Heart left ventricle (tissue), 16 donors: ENCODE results near the gene RPL29. TPM values are rescaled to one million over a fixed set of nuclear protein-coding genes. Genes with fewer than 3 reads are reported as not detected.

Source experiments
- ATAC-seq, 4 donors: fragments of 200-7000 bp; cut with Tn5 transposase; one replicate each; pipeline ENCODE4 v1.9.1; 2020 to 2022; ENCODE audit warnings: moderate library complexity in 4 of 4, mild to moderate bottlenecking in 3 of 4, moderate number of reproducible peaks in 1 of 4
- DNase-seq, 5 donors: peaks; one replicate each; pipeline ENCODE4 v3.0.0-alpha.2; 2020
- H3K27ac ChIP-seq, 12 donors: fragments of 200-600 bp; sonication (generic) in 4 of 12; one replicate each; pipeline versions ENCODE4 v1.5.0 to v1.8.0; 2016 to 2022; ENCODE audit warnings: mild to moderate bottlenecking in 2 of 12
- H3K27me3 ChIP-seq, 9 donors: fragments of 200-600 bp; sonication (generic) in 2 of 9; one replicate each; pipeline versions ENCODE4 v1.5.1 to v1.8.0; 2016 to 2022; ENCODE audit warnings: mild to moderate bottlenecking in 3 of 9
- H3K36me3 ChIP-seq, 9 donors: fragments of 200-600 bp; sonication (generic) in 2 of 9; one replicate each; pipeline versions ENCODE4 v1.5.0 to v1.8.0; 2018 to 2022; ENCODE audit warnings: mild to moderate bottlenecking in 2 of 9
- H3K4me1 ChIP-seq, 12 donors: fragments of 200-600 bp; sonication (generic) in 4 of 12; one replicate each; pipeline versions ENCODE4 v1.5.0 to v1.8.0; 2016 to 2022; ENCODE audit warnings: mild to moderate bottlenecking in 3 of 12
- H3K4me3 ChIP-seq, 12 donors: fragments of 200-600 bp; sonication (generic) in 4 of 12; one replicate each; pipeline versions ENCODE4 v1.5.0 to v1.8.0; 2017 to 2022; ENCODE audit warnings: mild to moderate bottlenecking in 9 of 12, moderate library complexity in 4 of 12
- H3K9me3 ChIP-seq, 12 donors: fragments of 200-600 bp; sonication (generic) in 4 of 12; one replicate each; pipeline versions ENCODE4 v1.5.0 to v1.8.0; 2016 to 2022; ENCODE audit warnings: mild to moderate bottlenecking in 1 of 12
- CTCF ChIP-seq, 12 donors: fragments of 200-600 bp; sonication (generic) in 4 of 12; IDR thresholded peaks; one replicate each; pipeline versions ENCODE4 v1.5.0 to v1.8.0; 2018 to 2022; ENCODE audit warnings: antibody characterized with exemption in 12 of 12, mild to moderate bottlenecking in 5 of 12
- POLR2A ChIP-seq, 2 donors: fragments of 450-650 bp; IDR thresholded peaks; one replicate each; pipeline ENCODE4 v1.6.1; 2017; ENCODE audit warnings: antibody characterized with exemption in 2 of 2, mild to moderate bottlenecking in 2 of 2, moderate library complexity in 2 of 2
- WGBS, 4 donors: extraction: QIAGEN DNeasy Blood & Tissue Kit in 2 of 4; methylation state at CpG; one replicate each; pipeline versions ENCODE4 v1.1.5 to v1.1.7; 2013 to 2018; 5-methylcytosine and 5-hydroxymethylcytosine counted together
- intact Hi-C, 10 donors: fragments of 100-400 bp; cut with DNase I; formaldehyde crosslinking; loops; one replicate each; pipeline versions ENCODE4 v1.11.1 to v1.14.2; 2022
- polyA plus RNA-seq, 2 donors: library from polyadenylated mRNA; stranded (reverse); fragments of 200-250 nt; gene quantifications; one replicate each; pipeline ENCODE4 v1.2.3, GENCODE V29; 2013
- total RNA-seq, 9 donors: library from RNA; depleted of rRNA in 2 of 9; stranded (reverse); fragments of >200 nt in 2 of 9; fragmentation: NEBNext Ultra II Directional in 3 of 9; extraction: Animal tissue kit (Norgen Biotek cat#: 25700) in 3 of 9; gene quantifications; one replicate each; pipeline versions ENCODE4 v1.1.0 to v1.2.4, GENCODE V29; 2016 to 2023
- donor health status: ischemic (EF 13 %, LVEDD 7.1; RV severe dilation, severe dysfunction).
- donor health status: healthy with polysubstance abuse.
- donor health status: DM: no; HTN: yes; CAD: no.
- donor health status: DM: no; HTN: no; CAD: no.
- donor health status: ischemic (EF 25% LVEDD 6.9; RV normal size, moderate dysfunction).
- donor health status: ischemic (EF 25% LVEDD 5.7; RV mildly dilated, moderate dysfunction).
- donor health status: healthy.
- donor health status: DM: yes; HTN: yes; CAD: no.
- donor health status: ischemic (EF 35%, LVEDD 5.7; RV mildly dilated, moderate dysfunction).
- donor health status: nonischemic (EF 11% LVEDD 7.7; RV severe dilation, severe dysfunction).
- donor health status: DM: yes; HTN: yes; CAD: no.
- donor health status: PGD.
- donor health status: ischemic (EF 29% LVEDD 5.4; RV normal size, mild dysfunction).
- donor health status: nonischemic (EF 23%, LVEDD 6.1; RV moderate dilation, normal function).

The RPL29 gene
- total and polyA plus RNA-seq, 11 donors, result 515 to 1,405 (median 731) TPM

- peaks cover 6 to 58% (median 28%) of the 10 kb centered on the region in 12 donors for H3K4me1 ChIP-seq
- no peaks in the 10 kb centered on the region for H3K27me3 ChIP-seq
- WGBS, 4 donors, result 88 to 94% (median 90%) methylated on average over 5 to 6 of the region's 6 CpGs
- no peak overlapping the region for H3K27ac ChIP-seq
- H3K36me3 ChIP-seq, result no peaks in the 10 kb centered on the region
- intact Hi-C loops, result no loop called here
- H3K9me3 ChIP-seq, result no peaks in the 10 kb centered on the region
- no peak for DNase-seq
- TF ChIP-seq POLR2A (IDR thresholded peaks at IDR 0.05) (no peak), CTCF (IDR thresholded peaks at IDR 0.05) (no peak)
- no peak overlapping the region for H3K4me3 ChIP-seq
- no peak for ATAC-seq
Observed at GRCh38 chr3:52013802-52014598, 18.3 kb upstream of the RPL29 start.

GRCh38 chr3:52012699-52013098 is 17.0 kb upstream of the RPL29 start:
- no peaks in the 10 kb centered on the region for H3K27me3 ChIP-seq
- DNase-seq (no peak), ATAC-seq (peak in 3 of 4 donors; percentile 3 to 17 (median 9))
- intact Hi-C loops, result no loop called here
- WGBS, 4 donors, result 31 to 70% (median 55%) methylated on average over 3 to 7 of the region's 7 CpGs
- H3K4me1 ChIP-seq, result peaks cover 0 to 45% (median 24%) of the 10 kb centered on the region in 12 donors
- H3K27ac ChIP-seq, result no peak overlapping the region
- no peaks in the 10 kb centered on the region for H3K9me3 ChIP-seq
- no peaks in the 10 kb centered on the region for H3K36me3 ChIP-seq
- TF ChIP-seq POLR2A (IDR thresholded peaks at IDR 0.05), result no peak
- TF ChIP-seq CTCF (IDR thresholded peaks at IDR 0.05), result no peak
- H3K4me3 ChIP-seq, result no peak overlapping the region

- ATAC-seq (no peak), DNase-seq (no peak)
- Histone ChIP-seq H3K4me3 (no peak overlapping the region), H3K27ac (no peak overlapping the region), H3K9me3 (no peaks in the 10 kb centered on the region), H3K4me1 (peaks cover 10 to 45% (median 27%) of the 10 kb centered on the region in 12 donors), H3K27me3 (no peaks in the 10 kb centered on the region), H3K36me3 (no peaks in the 10 kb centered on the region)
- no peak for TF ChIP-seq CTCF (IDR thresholded peaks at IDR 0.05)
- TF ChIP-seq POLR2A (IDR thresholded peaks at IDR 0.05), result no peak
- intact Hi-C loops, result no loop called here
Observed at GRCh38 chr3:52010431-52010830, 14.7 kb upstream of the RPL29 start.

GRCh38 chr3:52007291-52007690 is 11.6 kb upstream of the RPL29 start:
- Histone ChIP-seq H3K27me3 (no peaks in the 10 kb centered on the region), H3K4me3 (no peak overlapping the region), H3K36me3 (no peaks in the 10 kb centered on the region), H3K27ac (peak overlapping the region in 1 of 12 donors; percentile 23), H3K9me3 (no peaks in the 10 kb centered on the region), H3K4me1 (peaks cover 16 to 42% (median 29%) of the 10 kb centered on the region in 12 donors)
- no peak for TF ChIP-seq CTCF (IDR thresholded peaks at IDR 0.05)
- no peak for TF ChIP-seq POLR2A (IDR thresholded peaks at IDR 0.05)
- DNase-seq (no peak), ATAC-seq (no peak)
- intact Hi-C loops, result loop anchor here in 3 of 10 donors (2.0 to 10.0 kb wide), 3 partner anchors 45 to 338 kb away; no protein-coding TSS in a partner anchor
- WGBS, 4 donors, result 35 to 47% (median 36%) methylated on average over 4 of the region's 4 CpGs
